PC-9 (cell line): ENCODE results near the gene MEX3C. TPM values are rescaled to one million over a fixed set of nuclear protein-coding genes. Genes with fewer than 3 reads are reported as not detected.

Source experiments
- BruUV-seq: library from RNA; stranded (reverse); fragments of 400-500 nt; replicated peaks from 2 replicates; lab custom pipeline; 2021; lab: Mats Ljungman, UMichigan
- CTCF ChIA-PET: fragments of 300-600 bp; sonication (Branson Sonifier 250); formaldehyde crosslinking; loops from one replicate; lab custom pipeline; 2022; ENCODE audit warnings: antibody characterized with exemption; lab: Charles Lee
- POLR2A ChIA-PET: fragments of 300-600 bp; sonication (Branson Sonifier 250); formaldehyde crosslinking; loops from one replicate; lab custom pipeline; 2022; ENCODE audit warnings: antibody characterized with exemption; ENCODE audit not compliant: unreplicated experiment; lab: Charles Lee
- DNase-seq, 2 experiments: peaks; one replicate each; pipeline versions ENCODE4 v3.0.0 to v3.0.0-alpha.2; 2015 to 2022; ENCODE audit warnings: mixed read lengths in 1 of 2
- H2AFZ ChIP-seq: fragments of 200-600 bp; sonication (generic); 2 replicates; pipeline ENCODE4 v1.8.1; 2017; ENCODE audit warnings: antibody characterized with exemption
- H3F3A ChIP-seq: fragments of 200-600 bp; sonication (generic); 2 replicates; pipeline ENCODE4 v1.8.1; 2017; ENCODE audit warnings: antibody characterized with exemption, mild to moderate bottlenecking, low read depth; ENCODE audit not compliant: insufficient read depth
- H3K27ac ChIP-seq: fragments of 200-600 bp; sonication (generic); 2 replicates; pipeline ENCODE4 v1.6.1; 2016; ENCODE audit warnings: mixed run types
- H3K27me3 ChIP-seq: fragments of 200-600 bp; sonication (generic); 2 replicates; pipeline ENCODE4 v1.6.1; 2016; ENCODE audit warnings: low read depth, mixed run types; ENCODE audit not compliant: insufficient read depth
- H3K36me3 ChIP-seq: fragments of 200-600 bp; sonication (generic); 2 replicates; pipeline ENCODE4 v1.6.1; 2016; ENCODE audit warnings: low read depth, mixed run types
- H3K4me1 ChIP-seq: fragments of 200-600 bp; sonication (generic); replicated peaks from 2 replicates; pipeline ENCODE4 v1.6.1; 2016; ENCODE audit warnings: mixed run types; ENCODE audit not compliant: insufficient read depth
- H3K4me2 ChIP-seq: fragments of 200-600 bp; sonication (generic); 2 replicates; pipeline ENCODE4 v1.6.1; 2017; ENCODE audit warnings: mixed run types
- H3K4me3 ChIP-seq: fragments of 200-600 bp; sonication (generic); 2 replicates; pipeline ENCODE4 v1.6.1; 2016; ENCODE audit warnings: mixed run types
- H3K79me2 ChIP-seq: fragments of 200-600 bp; sonication (generic); 2 replicates; pipeline ENCODE4 v1.6.1; 2017; ENCODE audit warnings: low read depth, mixed run types
- H3K9me2 ChIP-seq: fragments of 200-600 bp; sonication (generic); 2 replicates; pipeline ENCODE4 v1.8.1; 2017; ENCODE audit warnings: mild to moderate bottlenecking; ENCODE audit not compliant: insufficient read depth
- H3K9me3 ChIP-seq: fragments of 200-600 bp; sonication (generic); 2 replicates; pipeline ENCODE4 v1.8.1; 2016; ENCODE audit warnings: low read depth; ENCODE audit not compliant: insufficient read depth
- H4K20me1 ChIP-seq: fragments of 200-600 bp; sonication (generic); 2 replicates; pipeline ENCODE4 v1.8.1; 2017; ENCODE audit not compliant: insufficient read depth
- EZH2 ChIP-seq: fragments of 200-600 bp; sonication (generic); IDR thresholded peaks from 2 replicates; pipeline ENCODE4 v1.8.0; 2017; ENCODE audit warnings: antibody characterized with exemption, low read depth
- intact Hi-C: fragments of 100-400 bp; cut with micrococcal nuclease; formaldehyde crosslinking; loops from one replicate; pipeline ENCODE4 v1.10.0; 2022; ENCODE audit not compliant: unreplicated experiment
- total RNA-seq: library from RNA; stranded (reverse); gene quantifications from 2 replicates; pipeline ENCODE4 v1.2.3, GENCODE V29; 2021
- TF ChIP-seq, protein P1 (sequence below): fragments of 200-600 bp; sonication (generic); conservative IDR thresholded peaks from 2 replicates; pipeline ENCODE4 v1.6.1; 2017; ENCODE audit warnings: mixed run types, antibody characterized with exemption, mild to moderate bottlenecking, moderate library complexity

MEX3C gene
- total RNA-seq, 1 experiment from 2014 or later, result 26.2 TPM

DNA sequence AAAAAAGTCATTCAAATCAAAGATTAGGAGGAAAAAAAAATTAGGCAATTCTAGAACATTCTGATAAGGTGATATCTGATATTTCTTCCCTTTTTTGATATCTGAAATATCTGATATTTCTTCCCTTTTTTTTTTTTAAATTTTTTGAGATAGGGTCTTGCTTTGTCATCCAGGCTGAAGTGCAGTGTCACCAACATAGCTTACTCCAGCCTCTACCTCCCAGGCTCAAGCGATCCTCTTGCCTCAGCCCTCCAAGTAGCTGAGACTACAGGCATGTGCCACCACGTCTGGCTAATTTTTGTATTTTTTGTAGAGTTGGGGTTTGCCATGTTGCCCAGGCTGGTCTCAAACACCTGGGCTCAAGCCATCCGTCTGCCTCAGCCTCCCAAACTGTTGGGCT is 33.9 kb downstream of the MEX3C start:
- Histone ChIP-seq H3F3A (no peaks in the 10 kb centered on the region), H2AFZ (no peak overlapping the region), H3K27me3 (no peaks in the 10 kb centered on the region), H3K36me3 (no peaks in the 10 kb centered on the region), H3K79me2 (no peaks in the 10 kb centered on the region), H3K27ac (no peak overlapping the region), H3K4me1 (no peaks in the 10 kb centered on the region), H4K20me1 (no peaks in the 10 kb centered on the region), H3K9me2 (no peaks in the 10 kb centered on the region), H3K4me2 (no peak overlapping the region), H3K9me3 (no peaks in the 10 kb centered on the region; the same call in 1 of the 2 replicates), H3K4me3 (no peak overlapping the region)
- ChIA-PET CTCF (interaction anchor here (0.6 kb wide), 1 partner anchor 81 kb away, joined by 3 read pairs; no protein-coding TSS in a partner anchor), POLR2A (no interaction called here)
- BruUV-seq, result no TSS peak
- intact Hi-C loops, result no loop called here
- no peak for TF ChIP-seq EZH2
- TF ChIP-seq, protein P1, sequence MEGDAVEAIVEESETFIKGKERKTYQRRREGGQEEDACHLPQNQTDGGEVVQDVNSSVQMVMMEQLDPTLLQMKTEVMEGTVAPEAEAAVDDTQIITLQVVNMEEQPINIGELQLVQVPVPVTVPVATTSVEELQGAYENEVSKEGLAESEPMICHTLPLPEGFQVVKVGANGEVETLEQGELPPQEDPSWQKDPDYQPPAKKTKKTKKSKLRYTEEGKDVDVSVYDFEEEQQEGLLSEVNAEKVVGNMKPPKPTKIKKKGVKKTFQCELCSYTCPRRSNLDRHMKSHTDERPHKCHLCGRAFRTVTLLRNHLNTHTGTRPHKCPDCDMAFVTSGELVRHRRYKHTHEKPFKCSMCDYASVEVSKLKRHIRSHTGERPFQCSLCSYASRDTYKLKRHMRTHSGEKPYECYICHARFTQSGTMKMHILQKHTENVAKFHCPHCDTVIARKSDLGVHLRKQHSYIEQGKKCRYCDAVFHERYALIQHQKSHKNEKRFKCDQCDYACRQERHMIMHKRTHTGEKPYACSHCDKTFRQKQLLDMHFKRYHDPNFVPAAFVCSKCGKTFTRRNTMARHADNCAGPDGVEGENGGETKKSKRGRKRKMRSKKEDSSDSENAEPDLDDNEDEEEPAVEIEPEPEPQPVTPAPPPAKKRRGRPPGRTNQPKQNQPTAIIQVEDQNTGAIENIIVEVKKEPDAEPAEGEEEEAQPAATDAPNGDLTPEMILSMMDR, result no peak
- no peak for DNase-seq

DNA sequence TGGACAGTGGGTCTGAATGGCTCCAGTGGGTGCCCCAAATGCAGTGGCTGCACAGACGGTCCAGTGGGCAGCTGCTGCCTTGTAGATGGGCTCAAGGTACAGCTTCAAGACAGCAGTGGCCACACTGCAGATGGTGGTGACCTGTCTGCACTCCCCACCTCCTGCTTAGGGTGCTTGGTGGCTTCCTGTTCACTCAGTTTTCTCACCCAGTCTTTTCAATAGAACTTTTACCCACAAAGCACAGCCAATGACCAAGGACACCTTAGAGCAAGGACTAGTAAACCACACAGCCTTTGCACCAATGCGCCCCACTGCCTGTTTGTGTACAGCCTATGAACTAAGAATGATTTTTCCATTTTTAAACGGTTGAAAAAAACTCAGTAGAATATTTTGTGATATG is 34.9 kb downstream of the MEX3C start:
- no TSS peak for BruUV-seq
- CTCF ChIA-PET, result no interaction called here

GRCh38 chr18:51160646-51161045 is 36.8 kb downstream of the MEX3C start:
- intact Hi-C loops, result no loop called here
- ChIA-PET POLR2A (no interaction called here), CTCF (no interaction called here)

More for the DNA sequence above, 34.9 kb downstream of the MEX3C start:
- H3K36me3 ChIP-seq, result no peaks in the 10 kb centered on the region
- H3F3A ChIP-seq, result no peaks in the 10 kb centered on the region
- H3K4me1 ChIP-seq, result no peaks in the 10 kb centered on the region
- H3K79me2 ChIP-seq, result no peaks in the 10 kb centered on the region
- intact Hi-C loops, result no loop called here
- no peak overlapping the region for H2AFZ ChIP-seq
- H3K4me2 ChIP-seq, result no peak overlapping the region
- DNase-seq, result no peak
- no peak for TF ChIP-seq EZH2
- TF ChIP-seq, protein P1, result no peak
- no peak overlapping the region for H3K4me3 ChIP-seq
- no peaks in the 10 kb centered on the region for H3K27me3 ChIP-seq
- no peaks in the 10 kb centered on the region for H3K9me2 ChIP-seq
- H3K9me3 ChIP-seq, result no peaks in the 10 kb centered on the region; the same call in 1 of the 2 replicates
- no peaks in the 10 kb centered on the region for H4K20me1 ChIP-seq
- H3K27ac ChIP-seq, result no peak overlapping the region
- POLR2A ChIA-PET, result no interaction called here

More at GRCh38 chr18:51160646-51161045, 36.8 kb downstream of the MEX3C start:
- H3K9me2 ChIP-seq, result no peaks in the 10 kb centered on the region
- no peak overlapping the region for H3K27ac ChIP-seq
- no TSS peak for BruUV-seq
- no peak overlapping the region for H2AFZ ChIP-seq
- no peaks in the 10 kb centered on the region for H4K20me1 ChIP-seq
- no peaks in the 10 kb centered on the region for H3F3A ChIP-seq
- no peaks in the 10 kb centered on the region for H3K36me3 ChIP-seq
- no peak overlapping the region for H3K4me2 ChIP-seq
- H3K9me3 ChIP-seq, result no peaks in the 10 kb centered on the region; the same call in 1 of the 2 replicates
- no peaks in the 10 kb centered on the region for H3K4me1 ChIP-seq
- TF ChIP-seq EZH2, result no peak
- TF ChIP-seq, protein P1, result no peak
- H3K4me3 ChIP-seq, result no peak overlapping the region
- no peak for DNase-seq
- H3K79me2 ChIP-seq, result no peaks in the 10 kb centered on the region
- H3K27me3 ChIP-seq, result no peaks in the 10 kb centered on the region
